NCI-H1436 (cell line): ENCODE results near the gene SOWAHA.

Experiments
- DNase-seq: peaks from one replicate; lab custom pipeline; 2025; lab: John Stamatoyannopoulos, UW

Gene SOWAHA

GRCh38 chr5:132812781-132813598, at the start of gene SOWAHA:
SOWAHA (plus strand) TSS chr5:132813302; CDS start chr5:132813622, 320 bp downstream.
- DNase-seq: peak; percentile 43

GRCh38 chr5:132764051-132764450, 49.1 kb upstream of the SOWAHA start:
- no peak for DNase-seq

- no peak for DNase-seq
Observed at GRCh38 chr5:132764671-132765238, 48.3 kb upstream of the SOWAHA start.

- no peak for DNase-seq
Observed at GRCh38 chr5:132765311-132766019, 47.6 kb upstream of the SOWAHA start.

GRCh38 chr5:132766020-132766805, 46.9 kb upstream of the SOWAHA start:
- no peak for DNase-seq

GRCh38 chr5:132766806-132767055, 46.4 kb upstream of the SOWAHA start:
- no peak for DNase-seq

GRCh38 chr5:132767150-132767549, 46.0 kb upstream of the SOWAHA start:
- DNase-seq: no peak

- no peak for DNase-seq
Observed at GRCh38 chr5:132768485-132768868, 44.6 kb upstream of the SOWAHA start.

GRCh38 chr5:132770476-132771159, 42.5 kb upstream of the SOWAHA start:
- no peak for DNase-seq

GRCh38 chr5:132771503-132771998, 41.6 kb upstream of the SOWAHA start:
- DNase-seq: no peak

GRCh38 chr5:132772291-132773070, 40.6 kb upstream of the SOWAHA start:
- DNase-seq: no peak

GRCh38 chr5:132773114-132773513, 40.0 kb upstream of the SOWAHA start:
- no peak for DNase-seq

- DNase-seq: no peak
Observed at GRCh38 chr5:132773601-132774355, 39.3 kb upstream of the SOWAHA start.

- no peak for DNase-seq
Observed at GRCh38 chr5:132774406-132774805, 38.7 kb upstream of the SOWAHA start.

GRCh38 chr5:132774896-132775295, 38.2 kb upstream of the SOWAHA start:
- DNase-seq: no peak

GRCh38 chr5:132775476-132775961, 37.6 kb upstream of the SOWAHA start:
- DNase-seq: no peak

- no peak for DNase-seq
Observed at GRCh38 chr5:132776131-132776937, 36.8 kb upstream of the SOWAHA start.

GRCh38 chr5:132776938-132777208, 36.2 kb upstream of the SOWAHA start:
- DNase-seq: no peak
